NCI-H226 (cell line): Measurements from ENCODE around the gene SPRR2F.
A peak's percentile ranks its signal among the peaks of the same experiment; 100 is the strongest.
"Not testable (repeated sequence)": the region's sequence is repeated elsewhere in the genome, so short reads cannot be mapped to it uniquely, and the experiment has no call there.

ENCODE experiments used
- DNase-seq: peaks from one replicate; pipeline ENCODE4 v3.0.0-alpha.2; 2015

The SPRR2F gene, protein sequence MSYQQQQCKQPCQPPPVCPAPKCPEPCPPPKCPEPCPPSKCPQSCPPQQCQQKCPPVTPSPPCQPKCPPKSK

DNA sequence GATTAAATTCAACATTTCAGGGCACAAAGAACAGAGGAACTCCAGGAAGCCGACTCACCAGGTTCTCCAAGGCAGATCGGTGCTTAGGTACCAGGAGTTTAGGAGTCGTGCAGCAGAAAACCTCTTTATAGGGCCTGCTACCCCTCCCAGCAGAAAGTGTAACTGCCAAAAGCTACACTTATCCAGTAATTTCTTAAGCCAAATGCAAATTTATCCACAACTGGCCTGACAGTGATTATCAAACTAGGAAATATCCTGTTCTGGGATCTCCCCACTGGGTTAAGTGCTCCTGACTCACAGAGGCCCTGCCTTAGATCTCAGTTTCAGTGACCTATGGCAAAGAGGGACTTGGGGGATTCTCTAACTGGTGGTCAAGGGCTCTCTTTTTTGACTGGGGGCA is at the start of gene SPRR2F:
TSS of gene SPRR2F (minus strand) at position 101 of the 400 bp plus-strand sequence. CDS start 783 bp downstream, outside the sequence.
- DNase-seq: no peak

DNA sequence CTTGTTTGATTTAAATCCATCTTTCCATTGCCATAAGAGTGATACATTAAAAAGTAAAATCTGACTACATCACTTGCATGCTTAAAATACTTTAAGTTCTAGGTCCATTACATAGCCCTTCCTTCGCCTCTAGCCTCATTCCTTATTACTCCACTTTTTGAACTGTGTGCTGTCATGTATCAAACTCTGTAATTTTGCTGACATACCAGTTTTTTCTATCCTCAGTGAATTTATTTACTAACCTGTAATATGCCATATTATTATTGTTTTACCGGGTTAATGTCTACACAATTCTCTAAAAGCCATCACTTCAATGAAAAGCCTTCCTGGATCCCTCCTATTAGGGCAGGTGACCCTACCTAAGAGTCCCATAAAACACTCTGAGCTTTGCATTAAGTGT is 42.2 kb upstream of the SPRR2F start:
- DNase-seq: no peak

DNA sequence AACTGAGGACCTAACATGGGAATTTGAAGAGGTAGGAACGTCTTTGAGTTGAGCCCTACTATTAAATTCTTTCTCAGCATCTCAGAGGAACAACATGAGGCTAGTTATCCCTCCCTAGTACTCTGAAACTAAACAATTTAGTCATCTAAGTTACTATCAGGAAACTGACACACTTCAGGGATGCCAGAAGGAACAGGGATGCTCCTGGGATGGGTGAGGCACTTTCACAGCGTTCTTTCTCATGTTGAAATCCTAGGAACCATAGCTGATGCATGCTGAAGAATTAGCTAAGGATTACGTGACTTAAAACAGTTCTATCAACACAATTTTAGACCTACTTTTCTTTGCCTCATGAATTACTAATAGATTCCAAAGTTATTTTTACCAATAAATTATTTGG is 39.2 kb upstream of the SPRR2F start:
- no peak for DNase-seq

DNA sequence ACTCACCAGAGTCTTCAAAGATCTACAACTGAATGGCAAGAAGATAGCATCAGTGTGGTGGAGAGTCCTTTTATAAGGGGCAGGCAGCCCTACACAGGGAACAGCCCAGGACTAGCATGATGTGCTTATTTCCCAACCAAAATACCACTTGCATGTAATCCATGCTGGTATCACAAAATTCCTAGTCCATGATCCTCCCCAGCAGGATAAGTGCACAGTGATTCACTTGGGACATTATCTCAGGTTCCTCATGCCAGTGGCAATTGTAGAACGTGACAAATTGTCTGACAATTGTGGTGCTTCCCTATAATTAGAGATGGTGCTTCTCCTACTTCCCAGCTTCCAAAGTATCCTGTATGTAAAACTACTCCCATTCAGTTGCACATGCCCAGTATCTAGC is 37.5 kb upstream of the SPRR2F start, which contains the start of gene SPRR2G:
TSS of gene SPRR2G (minus strand) at position 45 of the 400 bp plus-strand sequence. CDS start 780 bp downstream, outside the sequence.
- no peak for DNase-seq

DNA sequence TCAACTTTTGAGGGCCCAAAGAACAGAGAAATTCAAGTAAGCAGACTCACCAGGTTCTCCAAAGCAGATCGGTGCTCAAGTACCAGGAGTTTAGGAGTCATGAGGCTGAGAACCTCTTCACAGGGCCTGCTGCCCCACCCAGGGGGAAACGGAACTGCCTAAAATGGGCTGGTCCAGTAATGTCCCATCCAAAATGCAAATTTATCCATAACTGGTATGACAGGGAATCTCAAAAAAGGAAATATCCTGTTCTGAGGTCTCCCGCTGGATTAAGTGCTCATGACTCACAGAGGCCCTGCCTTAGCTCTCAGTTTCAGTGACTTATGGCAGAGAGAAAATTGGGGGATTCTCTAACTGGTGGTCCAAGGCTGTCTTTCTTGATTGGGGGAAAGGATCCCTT is 28.1 kb upstream of the SPRR2F start:
- no peak for DNase-seq

DNA sequence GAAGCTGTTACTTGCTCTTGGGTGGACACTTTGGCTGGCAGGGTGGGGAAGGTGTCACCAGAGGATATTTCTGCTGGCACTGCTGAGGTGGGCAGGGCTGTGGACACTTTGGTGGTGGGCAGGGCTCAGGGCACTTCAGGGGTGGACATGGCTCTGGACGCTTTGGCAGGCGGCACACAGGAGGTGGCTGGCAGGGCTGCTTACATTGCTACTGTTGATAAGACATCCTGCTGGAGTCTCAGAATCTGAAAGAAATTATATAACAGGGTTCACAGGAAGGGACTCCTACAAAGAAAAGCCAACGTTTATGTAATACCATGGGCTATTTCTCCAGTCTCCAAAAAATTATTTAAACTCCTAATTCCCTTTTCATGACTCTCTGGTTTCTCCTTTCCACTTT is 27.2 kb upstream of the SPRR2F start:
- DNase-seq: no peak

DNA sequence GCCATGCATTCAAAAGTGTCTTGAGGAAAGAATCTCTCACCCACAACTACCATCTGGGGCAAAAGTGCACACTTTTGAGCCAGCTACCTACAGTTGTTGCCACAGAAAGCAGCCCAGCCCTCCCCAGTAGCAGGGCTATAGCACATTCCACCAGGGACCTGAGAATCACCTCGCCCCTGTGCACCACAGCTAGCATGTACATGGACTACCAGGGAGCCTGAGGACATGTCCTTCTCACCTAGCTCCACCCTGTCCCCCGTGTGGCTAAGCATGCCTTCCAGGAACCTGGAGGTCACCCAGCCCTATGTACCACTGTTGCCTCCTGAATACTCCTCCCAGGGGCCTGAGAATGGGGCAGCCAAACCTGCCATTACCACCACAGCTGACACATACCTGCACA is 20.4 kb upstream of the SPRR2F start:
- DNase-seq: no peak

DNA sequence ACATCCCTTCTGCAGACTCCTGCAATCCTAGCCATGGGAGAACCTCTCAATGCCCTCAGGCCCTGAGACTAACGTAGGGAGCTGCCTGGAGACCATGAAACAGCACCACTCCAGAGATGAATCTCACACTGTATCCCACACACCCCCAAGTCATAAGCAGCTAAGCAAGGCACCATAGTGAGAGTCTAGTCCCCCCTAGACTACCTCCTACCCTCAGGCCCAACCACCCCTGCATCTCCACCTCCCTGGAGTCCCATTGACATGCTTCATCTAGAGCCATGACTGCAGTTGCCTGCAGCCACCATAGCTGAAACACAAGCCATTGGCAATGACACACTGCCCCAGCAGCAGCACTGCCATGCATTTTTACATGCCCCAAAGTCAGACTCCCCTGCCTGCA is 20.0 kb upstream of the SPRR2F start:
- DNase-seq: no peak

DNA sequence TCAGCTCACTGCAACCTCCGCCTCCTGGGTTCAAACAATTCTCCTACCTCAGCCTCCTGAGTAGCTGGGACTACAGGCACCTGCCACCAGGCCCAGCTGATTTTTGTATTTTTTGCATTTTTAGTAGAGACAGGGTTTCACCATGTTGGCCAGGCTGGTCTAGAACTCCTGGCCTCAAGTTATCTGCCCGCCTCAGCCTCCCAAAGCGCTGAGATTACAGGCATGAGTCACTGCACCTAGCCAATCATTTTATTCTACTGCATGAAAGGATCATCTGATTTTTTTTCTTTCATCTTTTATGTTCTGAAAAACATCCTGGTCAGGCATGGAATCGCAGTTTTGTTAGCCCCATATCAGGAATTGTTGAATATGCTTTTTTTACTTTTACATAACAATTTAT is 15.4 kb upstream of the SPRR2F start:
- DNase-seq: not testable (repeated sequence)

DNA sequence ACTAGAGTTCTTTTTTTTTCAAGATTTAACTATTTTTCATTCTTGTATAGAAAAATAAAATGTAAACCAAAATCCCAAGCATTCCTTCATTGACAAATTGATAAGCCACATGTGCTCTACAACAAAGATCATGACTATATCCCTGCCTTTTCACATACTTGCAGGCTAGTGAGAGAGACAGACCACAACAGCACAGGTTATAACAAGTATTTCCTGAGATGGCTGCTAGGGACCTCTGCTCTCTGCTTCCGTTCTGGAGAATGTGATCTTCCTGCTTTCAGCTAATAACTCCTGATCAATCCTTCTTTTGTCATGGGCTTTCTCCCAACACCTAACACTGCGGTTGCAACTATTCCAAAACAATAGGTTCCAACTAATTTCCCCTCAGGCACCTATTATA is 14.0 kb upstream of the SPRR2F start:
- DNase-seq: no peak

DNA sequence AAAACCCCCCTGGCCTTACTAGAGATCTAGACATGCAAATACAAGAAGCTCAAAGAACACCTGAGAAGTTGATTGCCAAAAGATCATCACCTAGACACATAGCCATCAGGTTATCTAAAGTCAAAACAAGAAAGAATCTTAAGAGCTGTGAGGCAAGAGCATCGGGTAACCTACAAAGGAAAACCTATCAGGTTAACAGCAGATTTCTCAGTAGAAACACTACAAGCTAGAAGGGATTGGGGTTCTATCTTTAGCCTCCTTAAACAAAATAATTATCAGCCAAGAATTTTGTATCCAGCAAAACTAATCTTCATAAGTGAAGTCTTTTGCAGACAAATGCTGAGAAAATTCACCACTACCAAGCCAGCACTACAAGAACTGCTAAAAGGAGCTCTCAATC is 12.2 kb upstream of the SPRR2F start:
- no peak for DNase-seq

DNA sequence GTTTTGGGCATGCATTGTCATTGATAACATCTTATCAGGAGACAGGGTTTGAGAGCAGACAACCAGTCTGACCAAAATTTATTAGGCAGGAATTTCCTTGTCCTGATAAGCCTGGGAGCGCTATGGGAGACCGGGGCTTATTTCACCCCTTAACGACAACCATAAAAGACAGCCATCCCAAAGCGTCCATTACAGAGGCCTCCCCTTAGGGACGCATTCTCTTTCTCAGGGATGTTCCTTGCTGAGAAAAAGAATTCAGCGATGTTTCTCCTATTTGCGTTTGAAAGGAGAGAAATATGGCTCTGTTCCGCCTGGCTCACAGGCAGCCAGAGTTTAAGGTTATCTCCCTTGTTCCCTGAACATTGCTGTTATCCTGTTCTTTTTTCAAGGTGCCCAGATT is 10.5 kb upstream of the SPRR2F start:
- not testable (repeated sequence) for DNase-seq

DNA sequence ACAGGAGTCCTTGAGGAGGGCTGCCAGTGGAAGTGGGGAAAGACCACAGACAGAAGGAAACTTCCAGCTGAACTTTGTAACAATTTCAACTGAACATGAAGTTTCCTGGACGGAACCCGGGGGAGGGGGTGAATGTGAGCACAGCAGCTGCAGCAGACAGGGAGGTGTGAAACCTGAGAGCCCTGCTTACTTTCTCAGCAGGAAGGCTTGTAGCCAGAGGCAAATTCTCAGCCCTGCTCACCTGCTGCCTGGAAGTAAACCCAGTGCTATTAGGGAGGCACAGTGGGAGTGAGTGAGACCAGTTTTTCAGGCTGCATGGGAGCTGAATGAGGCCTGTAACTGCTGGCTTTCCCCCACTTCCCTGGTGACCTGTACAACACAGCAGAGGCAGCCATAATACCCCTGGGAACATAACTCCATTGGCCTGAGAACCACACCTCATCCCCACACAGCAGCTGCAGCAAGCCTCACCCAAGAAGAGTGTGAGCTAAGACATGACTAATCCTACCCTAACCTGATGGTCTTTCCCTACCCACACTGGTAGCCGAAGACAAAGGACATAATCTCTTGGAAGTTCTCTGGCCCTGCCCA is 9.6 kb upstream of the SPRR2F start:
- DNase-seq: peak; percentile 64

DNA sequence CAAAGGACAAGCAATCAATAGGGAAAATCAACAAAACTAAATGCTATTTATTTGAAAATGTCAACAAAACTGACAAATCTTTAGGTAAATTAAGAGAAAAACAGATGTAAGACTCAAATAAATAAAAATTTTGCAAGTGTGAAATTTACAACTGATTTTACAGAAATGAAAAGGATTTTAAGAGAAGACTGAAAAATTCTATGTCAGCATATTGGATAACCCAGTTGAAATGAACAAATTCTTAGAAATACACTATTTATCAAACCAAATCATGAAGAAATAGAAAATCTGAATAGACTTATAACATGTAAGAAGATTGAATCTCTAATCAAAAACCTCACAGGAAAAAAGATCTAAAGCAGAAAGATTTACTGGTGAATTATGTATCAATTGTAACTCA is 7.6 kb upstream of the SPRR2F start:
- DNase-seq: no peak

DNA sequence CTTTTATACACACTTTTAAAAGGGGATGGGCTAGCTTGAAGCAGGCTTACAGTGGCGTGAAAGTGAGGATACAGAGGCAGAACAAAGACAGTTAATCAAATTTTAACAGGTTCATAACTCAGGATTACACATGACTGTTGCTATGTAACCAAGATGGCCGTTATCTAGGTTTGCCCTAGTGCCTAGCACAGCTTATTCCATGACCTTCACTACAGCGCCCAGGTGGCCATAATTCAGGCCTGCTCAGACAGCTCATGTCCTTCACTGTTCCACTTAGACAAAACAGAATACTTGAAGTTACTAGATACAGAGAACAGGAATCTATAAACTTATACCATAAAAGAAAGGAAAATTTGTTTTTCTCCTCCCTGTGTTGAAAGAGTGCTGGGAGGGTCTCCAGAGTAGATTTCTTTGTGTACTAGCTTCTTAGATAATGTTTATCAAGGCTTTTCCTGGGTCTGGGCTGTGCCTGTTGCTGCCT is 6.2 kb upstream of the SPRR2F start:
- peak; percentile 4 for DNase-seq

DNA sequence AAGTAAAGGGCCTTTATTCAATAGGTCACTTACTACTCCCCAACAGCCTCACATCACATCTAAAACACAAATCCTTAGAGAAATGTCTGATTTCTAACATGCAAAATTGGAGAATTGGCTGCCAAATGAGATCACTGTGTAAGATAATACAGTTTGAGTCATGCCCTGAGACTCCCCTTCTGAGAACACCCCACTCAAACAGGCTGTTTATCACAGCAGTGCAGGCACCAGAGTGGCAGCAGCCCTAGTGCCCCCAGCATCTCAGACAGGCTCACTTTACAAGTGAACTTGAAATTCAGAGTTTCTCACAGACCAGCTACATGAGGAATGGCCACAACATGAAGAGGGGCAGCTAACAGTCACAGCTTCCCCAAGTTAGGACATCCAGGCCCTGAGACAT is 1.9 kb upstream of the SPRR2F start:
- not testable (repeated sequence) for DNase-seq

DNA sequence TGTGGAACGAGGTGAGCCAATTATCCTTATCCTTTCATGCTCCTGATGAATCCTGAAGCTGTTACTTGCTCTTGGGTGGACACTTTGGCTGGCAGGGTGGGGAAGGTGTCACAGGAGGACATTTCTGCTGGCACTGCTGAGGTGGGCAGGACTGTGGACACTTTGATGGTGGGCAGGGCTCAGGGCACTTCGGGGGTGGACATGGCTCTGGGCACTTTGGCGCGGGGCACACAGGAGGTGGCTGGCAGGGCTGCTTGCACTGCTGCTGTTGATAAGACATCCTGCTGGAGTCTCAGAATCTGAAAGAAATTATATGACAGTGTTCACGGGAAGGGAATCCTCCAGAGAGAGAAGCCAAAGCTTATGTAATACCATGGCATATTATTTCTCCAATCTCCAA is 862 bp downstream of the SPRR2F start:
- not testable (repeated sequence) for DNase-seq

DNA sequence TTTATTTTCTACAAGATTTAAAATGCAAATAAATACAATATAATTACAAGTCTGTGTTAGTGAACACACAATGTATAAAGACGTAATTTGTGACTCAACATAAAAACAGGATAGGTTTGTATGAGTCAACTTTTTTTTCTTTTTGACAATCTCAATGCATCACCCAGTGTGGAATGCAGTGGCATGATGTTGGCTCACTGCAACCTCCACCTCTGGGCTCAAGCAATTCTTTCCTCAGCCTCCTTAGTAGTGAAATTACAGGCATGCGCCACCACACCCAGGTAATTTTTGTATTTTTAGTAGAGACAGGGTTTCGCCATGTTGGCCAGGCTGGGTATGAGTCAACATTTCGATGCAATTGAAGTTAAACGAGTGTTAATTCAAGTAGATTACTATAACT is 13.1 kb downstream of the SPRR2F start:
- peak; percentile 93 for DNase-seq

DNA sequence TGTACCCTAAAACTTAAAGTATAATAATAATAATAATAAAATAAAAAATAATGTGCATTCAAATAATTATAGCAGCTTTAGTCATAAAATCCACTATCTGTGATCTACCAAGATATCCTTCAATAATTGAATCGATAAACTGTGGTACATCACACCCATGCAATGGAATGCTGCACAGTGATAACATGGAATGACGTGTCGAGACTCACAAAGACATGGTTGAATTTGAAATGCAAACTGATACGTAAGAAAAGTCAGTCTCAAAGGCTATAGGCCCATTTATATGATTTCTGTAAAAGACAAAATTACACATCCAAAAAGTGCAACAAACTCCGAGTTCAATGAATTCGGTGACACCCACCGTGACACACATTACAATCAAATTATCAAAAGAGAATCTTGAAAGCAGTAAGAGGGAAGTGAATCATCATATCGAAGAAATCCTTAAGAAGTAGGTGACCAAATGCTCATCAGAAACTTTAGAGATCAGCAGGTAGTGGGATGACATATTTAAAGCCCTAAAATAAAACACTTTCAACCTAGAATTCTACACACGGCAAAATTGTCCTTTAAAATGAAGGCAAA is 13.8 kb downstream of the SPRR2F start:
- no peak for DNase-seq

DNA sequence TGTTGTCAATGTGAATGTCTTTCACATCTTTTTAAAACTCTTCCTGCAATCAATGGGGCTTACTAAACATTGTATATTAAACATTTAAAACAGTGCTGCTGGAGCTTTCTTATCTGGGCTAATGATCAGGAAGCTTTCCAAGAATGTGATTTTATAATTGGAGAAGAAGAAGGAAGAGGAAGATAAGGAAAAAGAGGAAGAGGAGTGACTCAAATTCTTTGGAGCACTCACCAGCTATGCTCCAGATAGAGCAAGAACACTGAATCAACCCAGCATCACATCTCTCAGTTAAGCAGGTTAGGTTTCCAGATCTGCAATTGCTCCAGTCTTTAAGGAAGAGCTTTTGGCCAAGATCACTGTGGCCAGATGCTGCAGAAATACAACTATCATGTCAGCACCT is 17.6 kb downstream of the SPRR2F start:
- no peak for DNase-seq

DNA sequence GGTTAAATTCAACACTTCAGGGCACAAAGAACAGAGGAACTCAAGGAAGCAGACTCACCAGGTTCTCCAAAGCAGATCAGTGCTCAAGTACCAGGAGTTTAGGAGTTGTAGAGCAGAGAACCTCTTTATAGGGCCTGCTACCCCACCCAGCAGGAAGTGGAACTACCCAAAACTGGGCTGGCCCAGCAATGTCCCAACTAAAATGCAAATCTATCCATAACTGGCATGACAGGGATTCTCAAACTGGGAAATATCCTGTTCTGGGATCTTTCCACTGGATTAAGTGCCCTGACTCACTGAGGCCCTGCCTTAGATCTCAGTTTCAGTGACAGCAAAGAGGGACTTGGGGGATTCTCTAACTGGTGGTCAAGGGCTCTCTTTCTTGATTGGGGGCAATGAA is 18.9 kb downstream of the SPRR2F start, which contains the start of gene SPRR2E:
TSS of gene SPRR2E (minus strand) at position 101 of the 400 bp plus-strand sequence. CDS start 775 bp downstream, outside the sequence.
- no peak for DNase-seq

DNA sequence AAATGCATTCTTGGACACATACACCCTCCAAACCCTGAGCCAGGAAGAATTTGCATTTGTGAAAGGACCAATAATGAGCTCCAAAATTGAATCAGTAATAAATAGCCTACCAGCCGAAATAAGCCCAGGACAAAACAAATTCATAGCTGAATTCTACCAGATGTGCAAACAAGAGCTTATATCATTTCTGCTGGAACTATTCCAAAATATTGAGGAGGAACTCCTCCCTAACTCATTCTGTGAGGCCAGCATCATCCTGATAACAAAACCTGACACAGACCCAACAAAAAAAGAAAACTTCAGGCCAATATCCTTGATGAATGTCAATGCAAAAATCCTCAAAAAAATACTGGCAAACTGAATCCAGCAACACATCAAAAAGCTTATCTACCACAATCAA is 25.7 kb downstream of the SPRR2F start:
- peak; percentile 40 for DNase-seq

DNA sequence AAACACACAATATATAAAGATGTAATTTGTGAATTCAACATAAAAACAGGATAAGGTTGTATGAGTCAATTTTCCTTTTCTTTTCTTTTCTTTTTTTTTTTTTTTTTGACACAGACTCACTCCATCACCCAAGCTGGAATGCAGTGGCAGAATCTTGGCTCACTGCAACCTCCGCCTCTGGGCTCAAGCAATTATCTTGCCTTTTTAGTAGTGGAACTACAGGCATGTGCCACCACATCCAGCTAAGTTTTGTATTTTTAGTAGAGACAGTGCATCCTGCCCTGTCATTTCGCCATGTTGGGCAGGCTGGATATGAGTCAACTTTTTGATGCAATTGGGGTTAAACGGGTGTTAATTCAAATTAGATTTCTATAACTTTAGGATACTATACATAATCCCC is 31.6 kb downstream of the SPRR2F start:
- peak; percentile 72 for DNase-seq
